Stimulated activated CD4-positive, alpha-beta T cell treated with anti-CD3 and anti-CD28 coated beads, Interleukin-12 subunit alpha, Interleukin-12 subunit beta, amount 100 ng/mL, for 24 hours (primary cell): ENCODE measurements around the gene ANKRD34B.
A peak's percentile ranks its signal among the peaks of the same experiment; 100 is the strongest.
"Not testable (repeated sequence)": the region's sequence is repeated elsewhere in the genome, so short reads cannot be mapped to it uniquely, and the experiment has no call there.

Experiments used
- DNase-seq, 2 experiments: peaks; one replicate each; pipeline ENCODE4 v3.0.0-alpha.2; 2020; ENCODE audit warnings: low read depth in 2 of 2

The ANKRD34B gene

DNA sequence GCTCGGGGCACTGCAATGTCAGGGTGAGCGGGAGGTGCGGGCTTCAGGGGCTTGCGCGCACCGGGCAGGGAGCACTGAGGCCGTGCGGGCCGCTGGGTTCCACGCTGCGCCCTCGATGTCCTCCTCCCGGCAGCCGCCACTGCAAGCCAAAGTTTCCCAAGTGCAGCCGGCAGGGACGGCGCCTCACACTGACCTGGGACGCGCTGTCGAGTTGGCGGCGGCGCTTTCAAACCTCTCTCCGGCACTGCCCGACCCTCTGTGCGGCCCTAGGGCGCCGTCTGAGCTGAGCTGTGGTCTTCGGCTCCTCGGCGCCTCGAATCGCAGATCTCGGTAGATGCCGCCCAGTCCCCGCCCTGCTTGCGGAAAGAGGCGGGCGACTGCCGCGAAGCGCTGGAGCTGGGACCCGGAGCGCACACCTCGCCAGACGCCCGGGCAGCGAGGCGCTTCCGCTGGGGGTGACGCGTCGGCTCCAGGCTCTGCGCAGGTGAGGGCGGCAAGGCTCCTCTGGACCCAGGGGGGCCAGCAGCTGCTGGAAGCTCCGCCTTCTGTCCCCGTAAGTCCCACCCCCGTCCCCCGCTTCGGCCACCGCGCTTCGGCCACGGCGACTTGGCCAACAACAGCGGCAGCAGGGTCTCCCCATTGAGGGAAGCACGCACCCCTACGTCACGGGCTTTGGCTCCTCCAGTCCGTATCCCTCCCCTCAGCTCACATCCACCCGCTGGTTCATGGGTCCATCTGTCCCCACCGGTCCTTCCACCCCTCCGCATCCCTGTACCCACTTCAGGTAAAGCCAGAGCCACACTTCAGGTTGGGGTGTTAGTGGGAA lies at the start of gene ANKRD34B:
Gene ANKRD34B, minus strand, starts transcription at position 320 of the 826 bp plus-strand sequence. CDS start 10,261 bp downstream, outside the sequence.
- DNase-seq = peak in 1 of 2 experiments; percentile 34

- no peak for DNase-seq
Measured at GRCh38 chr5:80619086-80619485, 49.0 kb upstream of the ANKRD34B start.

DNA sequence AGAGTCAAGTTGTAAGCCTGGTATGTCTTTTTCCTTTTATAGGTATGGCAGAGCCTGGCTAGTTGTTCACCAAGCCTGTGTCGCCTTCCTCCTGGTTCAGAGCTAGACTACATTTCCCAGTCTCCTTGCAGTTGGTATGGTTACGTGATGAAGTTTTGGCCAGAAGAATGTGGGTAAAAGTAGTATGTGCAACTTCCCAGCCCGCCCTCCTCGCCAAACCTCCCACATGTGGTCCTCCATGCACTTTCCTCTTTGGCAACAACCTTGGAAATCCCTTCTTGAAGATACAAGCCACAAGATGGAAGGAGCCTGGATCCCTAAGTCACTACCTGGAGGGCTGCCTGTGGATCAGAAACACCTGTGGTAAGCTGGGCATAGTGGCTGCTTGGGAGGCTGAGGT lies 48.4 kb upstream of the ANKRD34B start:
- no peak for DNase-seq

DNA sequence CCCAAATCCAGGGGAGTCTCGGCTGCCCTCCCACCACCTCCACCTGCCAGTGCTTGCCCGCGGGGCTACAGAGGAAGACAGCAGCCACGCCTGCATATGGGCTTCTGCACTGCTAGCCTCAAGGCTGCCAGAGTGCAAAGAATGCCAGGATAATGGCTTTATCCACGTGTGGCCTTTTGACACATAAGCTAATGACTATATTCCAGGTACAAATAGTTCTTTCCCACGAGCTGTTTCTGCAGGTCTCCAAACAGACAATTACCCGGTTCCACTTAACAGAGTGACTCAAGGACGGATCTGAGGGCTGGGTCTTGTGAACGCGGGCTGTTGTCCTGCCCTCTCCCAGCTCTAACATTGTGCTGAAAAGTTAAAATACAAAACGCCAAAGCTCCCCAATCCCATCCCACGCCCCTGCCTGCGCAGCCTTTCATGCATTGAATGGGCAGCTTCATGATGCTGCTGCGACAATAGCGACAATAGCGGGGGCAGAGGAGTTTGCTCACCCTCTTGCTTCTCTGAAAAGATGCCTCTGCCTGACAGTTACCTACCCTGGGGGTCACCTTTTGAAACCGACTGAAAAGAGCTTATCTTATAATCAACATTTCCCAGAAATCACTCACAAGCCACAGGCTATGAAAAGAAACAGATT lies 45.3 kb upstream of the ANKRD34B start:
- DNase-seq = no peak

GRCh38 chr5:80609692-80610091 lies 39.6 kb upstream of the ANKRD34B start:
- DNase-seq = no peak

DNA sequence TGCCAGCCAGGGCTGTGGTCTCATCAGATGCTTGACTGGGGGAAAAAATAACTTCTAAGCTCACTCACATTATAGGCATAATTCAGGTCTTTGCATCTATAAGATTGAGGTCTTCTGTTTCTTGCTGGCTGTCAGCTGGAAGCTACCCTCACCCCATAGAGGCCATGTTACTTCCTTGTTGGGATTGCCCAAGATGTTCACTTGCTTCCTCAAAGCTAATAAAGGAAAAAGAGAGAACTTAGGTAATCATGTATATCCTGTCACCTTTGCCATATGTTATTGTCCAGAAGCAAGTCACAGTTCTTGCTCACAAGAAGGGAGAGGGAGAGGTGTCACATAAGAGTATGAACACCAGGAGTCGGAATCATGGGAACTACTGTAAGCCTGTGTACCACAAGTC lies 38.7 kb upstream of the ANKRD34B start:
- DNase-seq = no peak

- DNase-seq = no peak
Measured at GRCh38 chr5:80607832-80608231, 37.8 kb upstream of the ANKRD34B start.

GRCh38 chr5:80607343-80607742 lies 37.3 kb upstream of the ANKRD34B start:
- no peak for DNase-seq

GRCh38 chr5:80600943-80601693 lies 31.0 kb upstream of the ANKRD34B start:
- DNase-seq = no peak

- DNase-seq = no peak
Measured at GRCh38 chr5:80597500-80597899, 27.4 kb upstream of the ANKRD34B start.

DNA sequence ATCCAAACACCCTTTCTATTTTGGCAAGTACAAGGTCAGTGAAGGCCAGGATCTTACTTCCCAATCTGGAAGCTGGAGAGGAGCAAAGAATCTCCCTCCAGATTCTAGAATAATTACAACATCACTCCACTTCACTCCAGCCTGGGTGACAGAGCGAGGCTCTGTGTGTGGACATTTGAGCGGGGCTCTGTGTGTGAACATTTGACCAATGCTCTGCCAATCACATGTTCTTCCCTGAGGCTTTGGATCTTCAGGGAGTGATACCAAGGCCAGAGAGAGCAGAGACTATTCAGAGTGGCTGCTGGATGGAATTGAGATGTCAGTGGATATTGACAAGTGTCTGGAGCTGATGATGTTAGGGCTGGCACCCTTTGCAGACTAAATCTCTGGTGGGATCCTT lies 24.7 kb upstream of the ANKRD34B start:
- DNase-seq = no peak

- no peak for DNase-seq
Measured at GRCh38 chr5:80592761-80593160, 22.7 kb upstream of the ANKRD34B start.

DNA sequence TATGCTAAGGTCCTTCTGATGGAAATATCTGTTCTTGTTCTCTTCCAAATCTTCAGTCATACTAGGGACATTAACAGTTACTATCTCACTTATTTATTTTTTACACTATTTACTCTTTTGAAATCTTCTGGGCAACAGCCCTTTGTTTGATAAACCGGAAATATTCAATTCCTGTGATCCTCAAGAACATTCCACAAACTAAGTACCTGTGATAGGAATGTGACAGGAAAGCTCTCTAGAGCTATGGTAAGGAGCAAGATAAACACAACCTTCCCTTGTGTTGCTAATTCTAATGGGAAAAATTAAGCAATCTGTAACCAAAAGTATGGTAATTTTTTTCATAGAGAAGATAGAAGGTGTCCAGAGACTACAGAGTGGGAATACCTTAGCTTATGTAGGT lies 22.0 kb upstream of the ANKRD34B start:
- no peak for DNase-seq

- DNase-seq = no peak
Measured at GRCh38 chr5:80591352-80591751, 21.3 kb upstream of the ANKRD34B start.

GRCh38 chr5:80590766-80591165 lies 20.7 kb upstream of the ANKRD34B start:
- DNase-seq = no peak

GRCh38 chr5:80588858-80589540 lies 18.9 kb upstream of the ANKRD34B start:
- DNase-seq = no peak

GRCh38 chr5:80584770-80585169 lies 14.7 kb upstream of the ANKRD34B start:
- DNase-seq = no peak

GRCh38 chr5:80580291-80580690 lies 10.2 kb upstream of the ANKRD34B start:
- DNase-seq = not testable (repeated sequence)

DNA sequence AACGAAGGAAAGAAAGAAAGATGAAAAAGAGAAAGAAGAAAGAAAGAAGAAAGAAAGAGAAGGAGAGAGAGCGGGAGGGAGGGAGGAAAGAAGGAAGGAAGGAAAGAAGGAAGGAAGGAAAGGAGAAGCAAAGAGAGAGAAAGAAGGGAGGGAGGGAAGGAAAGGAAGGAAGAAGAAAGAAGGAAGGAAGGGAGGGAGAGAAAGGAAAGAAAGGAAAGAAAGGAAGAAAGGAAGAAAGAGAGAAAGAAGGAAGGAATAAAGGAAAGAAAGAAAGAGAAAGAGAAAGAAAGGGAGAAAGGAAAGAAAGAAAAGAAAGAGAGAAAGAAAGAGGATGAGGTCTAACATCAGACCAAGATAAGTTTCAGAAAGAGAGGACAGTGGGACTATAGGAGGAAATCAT lies 9.0 kb upstream of the ANKRD34B start:
- DNase-seq = no peak

DNA sequence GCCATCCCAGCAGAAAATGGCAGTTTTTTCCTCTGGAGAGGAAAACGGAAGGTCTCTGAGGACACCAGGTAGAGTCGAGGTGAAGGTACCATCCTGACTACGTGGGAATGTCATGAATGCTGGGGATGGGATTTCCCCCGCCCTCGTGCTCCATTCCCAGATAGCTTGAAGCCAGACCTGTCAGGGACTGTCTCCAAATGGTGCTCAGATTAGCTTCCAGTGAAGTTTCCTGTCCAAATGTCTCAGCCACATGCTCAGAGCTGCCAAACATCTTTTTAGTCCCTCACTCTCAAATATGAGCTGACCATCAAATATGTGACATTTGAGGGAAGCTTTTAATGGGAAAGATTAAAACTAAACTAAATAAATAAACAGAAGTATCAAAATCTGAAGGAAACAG lies 7.6 kb upstream of the ANKRD34B start:
- no peak for DNase-seq

DNA sequence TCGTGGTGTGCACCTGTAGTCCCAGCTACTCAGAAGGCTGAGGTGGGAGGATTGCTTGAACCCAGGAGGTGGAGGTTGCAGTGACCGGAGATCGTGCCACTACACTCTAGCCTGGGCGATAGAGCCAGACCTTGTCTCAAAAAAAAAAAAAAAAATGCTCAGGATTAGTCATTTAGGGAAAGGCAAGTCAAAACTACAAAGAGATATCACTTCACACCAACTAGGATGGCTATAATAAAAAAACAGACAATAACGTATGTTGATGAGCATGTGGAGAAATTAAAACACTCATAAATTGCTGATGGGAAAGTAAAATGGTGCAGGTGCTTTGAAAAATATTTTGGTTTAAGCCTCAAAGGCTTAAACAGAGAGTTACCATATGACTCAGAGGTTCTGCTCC lies 6.3 kb upstream of the ANKRD34B start:
- DNase-seq = no peak

- no peak for DNase-seq
Measured at GRCh38 chr5:80573062-80573461, 3.0 kb upstream of the ANKRD34B start.
